Breast epithelium (tissue), 4 donors: ENCODE data around the gene TRIP6. TPM values are rescaled to one million over a fixed set of nuclear protein-coding genes. Genes with fewer than 3 reads are reported as not detected.

Experiments
- DNase-seq, 2 donors: peaks; one replicate each; pipeline ENCODE4 v3.0.0-alpha.2; 2019; ENCODE audit warnings: low spot score in 2 of 2
- H3K27ac ChIP-seq, 2 donors: fragments of 200-600 bp; sonication (generic) in 1 of 2; one replicate each; pipeline ENCODE4 v1.5.1; 2016 to 2019; ENCODE audit warnings: mild to moderate bottlenecking in 1 of 2
- H3K27me3 ChIP-seq, 2 donors: fragments of 200-600 bp; sonication (generic) in 1 of 2; one replicate each; pipeline versions ENCODE4 v1.5.1 to v1.6.0; 2017 to 2019; ENCODE audit warnings: control low read depth in 1 of 2, mild to moderate bottlenecking in 1 of 2
- H3K36me3 ChIP-seq: fragments of 200-600 bp; one replicate; pipeline ENCODE4 v1.5.1; 2019
- H3K4me1 ChIP-seq, 2 donors: fragments of 200-600 bp; sonication (generic); one replicate each; pipeline ENCODE4 v1.5.1; 2016 to 2019; ENCODE audit warnings: control low read depth in 1 of 2
- H3K4me3 ChIP-seq, 3 donors: fragments of 200-600 bp; sonication (generic); 1 replicate in 2 of 3; 2 replicates in 1 of 3; pipeline ENCODE4 v1.5.1; 2016 to 2019; ENCODE audit warnings: mild to moderate bottlenecking in 3 of 3, moderate library complexity in 2 of 3
- H3K9me3 ChIP-seq, 2 donors: fragments of 200-600 bp; sonication (generic) in 1 of 2; one replicate each; pipeline ENCODE4 v1.5.1; 2016 to 2019; ENCODE audit warnings: control low read depth in 1 of 2
- POLR2A ChIP-seq: fragments of 450-650 bp; IDR thresholded peaks from one replicate; pipeline ENCODE4 v1.6.1; 2016; ENCODE audit warnings: antibody characterized with exemption, mild to moderate bottlenecking, moderate library complexity
- POLR2AphosphoS5 ChIP-seq, 3 donors: sonication (generic); formaldehyde crosslinking; IDR thresholded peaks; one replicate each; pipeline ENCODE4 v1.6.1; 2017; ENCODE audit warnings: antibody characterized with exemption in 3 of 3
- intact Hi-C: fragments of 100-400 bp; cut with DNase I; formaldehyde crosslinking; loops from one replicate; pipeline ENCODE4 v1.15.1; 2023; ENCODE audit warnings: low total_unique reads
- total RNA-seq, 3 donors: library from RNA; depleted of rRNA; stranded (reverse); fragments of >200 nt; gene quantifications; one replicate each; pipeline ENCODE4 v1.1.0, GENCODE V29; 2016
- TF ChIP-seq, protein P1 (sequence below), 3 donors: fragments of 450-650 bp; IDR thresholded peaks; one replicate each; pipeline ENCODE4 v1.5.1; 2016 to 2017; ENCODE audit warnings: antibody characterized with exemption in 3 of 3, mild to moderate bottlenecking in 3 of 3, moderate library complexity in 3 of 3

Gene TRIP6
- total RNA-seq, 3 donors from 2014 or later: 45.3 to 62.8 (median 49.8) TPM

DNA sequence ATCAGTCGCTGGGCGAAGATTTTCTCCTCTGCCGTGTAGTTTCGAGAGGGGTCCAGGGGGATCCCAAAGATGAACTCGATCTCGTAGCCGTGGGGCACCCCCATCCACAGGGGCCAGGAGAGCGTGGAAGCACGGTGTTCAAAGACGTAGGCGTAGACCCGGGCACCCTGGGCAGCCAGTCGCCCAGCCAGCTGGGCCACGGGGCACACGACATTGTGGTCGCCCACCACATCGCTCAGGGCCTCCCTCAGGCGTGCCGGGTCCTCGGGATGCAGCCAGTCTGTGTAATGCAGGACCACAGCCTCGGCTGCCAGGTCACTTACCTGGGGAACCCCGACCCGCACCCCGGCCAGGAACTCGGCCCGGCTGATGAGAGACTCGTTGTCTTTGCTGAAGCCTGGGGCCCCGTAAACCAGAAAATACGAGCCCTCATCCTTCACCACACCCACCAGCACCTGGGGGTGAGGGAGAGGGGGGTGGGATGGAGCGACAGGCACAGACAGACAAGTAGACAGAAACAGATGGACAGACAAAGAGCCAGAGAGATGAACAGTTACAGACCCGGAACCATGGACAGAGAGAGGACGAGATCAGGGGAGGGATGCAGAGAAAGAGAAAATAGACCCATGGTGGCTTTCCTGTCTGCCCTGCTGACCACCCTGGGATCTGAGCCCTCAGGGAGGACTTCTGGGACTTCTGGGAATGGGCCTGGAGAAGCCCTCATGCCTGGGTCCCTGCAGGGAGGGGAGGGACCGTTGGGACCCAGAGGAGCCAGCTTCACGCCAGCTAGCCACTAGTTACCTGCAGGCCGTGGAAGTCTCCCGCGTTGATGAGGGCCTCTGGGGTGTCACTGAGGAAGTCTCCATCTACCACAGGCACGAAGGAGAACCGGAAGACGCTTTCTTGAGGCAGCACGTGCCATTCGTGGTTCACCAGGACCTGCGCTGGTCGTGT lies 25.5 kb downstream of the TRIP6 start:
- no peak for DNase-seq
- intact Hi-C loops: no loop called here
- peaks cover 0 to 10% of the 10 kb centered on the region in 2 donors for H3K4me1 ChIP-seq

DNA sequence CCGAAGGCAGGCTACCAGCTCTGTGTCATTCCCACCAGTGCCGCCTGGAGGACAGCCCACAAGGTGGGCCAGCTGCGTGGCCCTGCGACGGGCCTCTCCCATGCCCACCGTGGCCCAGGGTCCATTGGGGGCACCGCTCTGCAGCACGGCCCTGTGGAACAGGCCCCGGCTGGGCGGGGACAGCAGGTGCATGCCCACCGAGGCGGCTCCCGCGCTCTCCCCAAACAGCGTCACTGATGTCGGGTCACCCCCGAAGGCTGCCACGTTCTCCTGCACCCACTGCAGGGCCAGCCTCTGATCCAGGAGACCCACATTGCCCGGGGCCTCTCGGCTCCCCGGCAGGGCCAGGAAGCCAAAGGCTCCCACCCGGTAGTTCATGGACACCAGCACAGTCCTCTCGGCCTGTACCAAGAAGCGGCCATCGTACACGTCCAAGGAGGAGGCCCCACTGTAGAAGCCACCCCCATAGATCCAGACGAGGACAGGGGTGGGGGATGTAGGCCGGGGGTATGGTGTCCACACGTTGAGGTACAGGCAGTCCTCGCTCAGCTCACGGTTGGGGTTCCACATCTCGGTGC lies 26.2 kb downstream of the TRIP6 start:
- H3K4me3 ChIP-seq: no peak overlapping the region
- peaks cover 0 to 10% of the 10 kb centered on the region in 2 donors for H3K4me1 ChIP-seq
- no peak for DNase-seq
- intact Hi-C loops: no loop called here
- H3K27me3 ChIP-seq: peaks cover 4 to 28% of the 10 kb centered on the region in 2 donors
- no peaks in the 10 kb centered on the region for H3K9me3 ChIP-seq
- no peaks in the 10 kb centered on the region for H3K36me3 ChIP-seq
- no peak overlapping the region for H3K27ac ChIP-seq
- TF ChIP-seq, protein P1, sequence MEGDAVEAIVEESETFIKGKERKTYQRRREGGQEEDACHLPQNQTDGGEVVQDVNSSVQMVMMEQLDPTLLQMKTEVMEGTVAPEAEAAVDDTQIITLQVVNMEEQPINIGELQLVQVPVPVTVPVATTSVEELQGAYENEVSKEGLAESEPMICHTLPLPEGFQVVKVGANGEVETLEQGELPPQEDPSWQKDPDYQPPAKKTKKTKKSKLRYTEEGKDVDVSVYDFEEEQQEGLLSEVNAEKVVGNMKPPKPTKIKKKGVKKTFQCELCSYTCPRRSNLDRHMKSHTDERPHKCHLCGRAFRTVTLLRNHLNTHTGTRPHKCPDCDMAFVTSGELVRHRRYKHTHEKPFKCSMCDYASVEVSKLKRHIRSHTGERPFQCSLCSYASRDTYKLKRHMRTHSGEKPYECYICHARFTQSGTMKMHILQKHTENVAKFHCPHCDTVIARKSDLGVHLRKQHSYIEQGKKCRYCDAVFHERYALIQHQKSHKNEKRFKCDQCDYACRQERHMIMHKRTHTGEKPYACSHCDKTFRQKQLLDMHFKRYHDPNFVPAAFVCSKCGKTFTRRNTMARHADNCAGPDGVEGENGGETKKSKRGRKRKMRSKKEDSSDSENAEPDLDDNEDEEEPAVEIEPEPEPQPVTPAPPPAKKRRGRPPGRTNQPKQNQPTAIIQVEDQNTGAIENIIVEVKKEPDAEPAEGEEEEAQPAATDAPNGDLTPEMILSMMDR (IDR thresholded peaks at IDR 0.05): no peak
- TF ChIP-seq POLR2AphosphoS5 (IDR thresholded peaks at IDR 0.05) (no peak), POLR2A (no peak)

More for the DNA sequence above, 25.5 kb downstream of the TRIP6 start:
- no peak overlapping the region for H3K4me3 ChIP-seq
- H3K27me3 ChIP-seq: peaks cover 4 to 23% of the 10 kb centered on the region in 2 donors
- TF ChIP-seq, protein P1 (IDR thresholded peaks at IDR 0.05): no peak
- no peak for TF ChIP-seq POLR2A
- TF ChIP-seq POLR2AphosphoS5 (IDR thresholded peaks at IDR 0.05): no peak
- H3K9me3 ChIP-seq: no peaks in the 10 kb centered on the region
- no peaks in the 10 kb centered on the region for H3K36me3 ChIP-seq
- no peak overlapping the region for H3K27ac ChIP-seq

DNA sequence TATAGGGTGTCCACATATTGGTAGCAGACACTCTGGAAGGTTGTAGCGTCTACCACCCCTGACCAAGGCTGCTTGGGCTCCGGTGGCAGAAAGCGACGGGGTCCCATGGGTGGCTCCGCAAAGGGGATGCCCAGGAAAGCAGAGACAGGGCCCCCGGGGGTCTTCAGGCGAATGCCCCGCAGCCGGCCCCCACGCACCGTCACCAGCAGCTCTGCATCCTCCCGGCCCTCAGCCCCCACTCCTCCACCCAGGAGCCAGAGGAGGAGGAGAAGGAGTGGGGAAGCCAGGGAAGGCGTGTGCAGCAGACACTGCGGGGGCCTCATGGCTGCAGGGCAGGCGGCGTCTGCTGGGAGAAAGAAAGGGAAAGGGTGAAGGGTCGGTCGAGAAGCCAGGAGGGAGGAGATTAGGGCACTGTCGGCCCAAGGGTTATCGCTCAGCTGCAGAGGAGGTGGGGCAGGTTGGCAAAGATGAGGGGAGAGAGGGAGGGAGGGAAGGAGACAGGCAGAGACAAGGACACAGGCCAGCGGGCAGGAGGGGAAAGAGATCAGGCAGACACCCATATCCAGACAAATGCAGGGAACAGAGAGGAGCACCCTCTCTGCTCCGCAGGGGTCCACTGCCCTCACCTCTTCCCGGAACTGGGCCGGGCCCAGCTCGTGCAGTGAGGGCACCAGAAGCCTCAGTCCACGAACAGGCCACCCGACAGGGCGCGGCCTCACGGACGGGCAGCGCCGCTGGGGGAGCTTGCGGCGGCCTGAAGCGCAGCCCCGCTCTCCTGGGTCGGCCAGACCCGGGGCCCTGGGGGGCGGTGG lies 26.9 kb downstream of the TRIP6 start:
- H3K4me1 ChIP-seq: peaks cover 0 to 7% of the 10 kb centered on the region in 2 donors
- no peaks in the 10 kb centered on the region for H3K9me3 ChIP-seq
- H3K4me3 ChIP-seq: peak overlapping the region; percentile 35 to 67 (median 58)
- H3K27ac ChIP-seq: peak overlapping the region in 1 of 2 donors; percentile 0
- H3K27me3 ChIP-seq: peaks cover 4 to 30% of the 10 kb centered on the region in 2 donors
- no peaks in the 10 kb centered on the region for H3K36me3 ChIP-seq
- intact Hi-C loops: no loop called here
- DNase-seq: no peak
- TF ChIP-seq POLR2AphosphoS5 (IDR thresholded peaks at IDR 0.05) (no peak), POLR2A (no peak)
- TF ChIP-seq, protein P1 (IDR thresholded peaks at IDR 0.05): no peak

DNA sequence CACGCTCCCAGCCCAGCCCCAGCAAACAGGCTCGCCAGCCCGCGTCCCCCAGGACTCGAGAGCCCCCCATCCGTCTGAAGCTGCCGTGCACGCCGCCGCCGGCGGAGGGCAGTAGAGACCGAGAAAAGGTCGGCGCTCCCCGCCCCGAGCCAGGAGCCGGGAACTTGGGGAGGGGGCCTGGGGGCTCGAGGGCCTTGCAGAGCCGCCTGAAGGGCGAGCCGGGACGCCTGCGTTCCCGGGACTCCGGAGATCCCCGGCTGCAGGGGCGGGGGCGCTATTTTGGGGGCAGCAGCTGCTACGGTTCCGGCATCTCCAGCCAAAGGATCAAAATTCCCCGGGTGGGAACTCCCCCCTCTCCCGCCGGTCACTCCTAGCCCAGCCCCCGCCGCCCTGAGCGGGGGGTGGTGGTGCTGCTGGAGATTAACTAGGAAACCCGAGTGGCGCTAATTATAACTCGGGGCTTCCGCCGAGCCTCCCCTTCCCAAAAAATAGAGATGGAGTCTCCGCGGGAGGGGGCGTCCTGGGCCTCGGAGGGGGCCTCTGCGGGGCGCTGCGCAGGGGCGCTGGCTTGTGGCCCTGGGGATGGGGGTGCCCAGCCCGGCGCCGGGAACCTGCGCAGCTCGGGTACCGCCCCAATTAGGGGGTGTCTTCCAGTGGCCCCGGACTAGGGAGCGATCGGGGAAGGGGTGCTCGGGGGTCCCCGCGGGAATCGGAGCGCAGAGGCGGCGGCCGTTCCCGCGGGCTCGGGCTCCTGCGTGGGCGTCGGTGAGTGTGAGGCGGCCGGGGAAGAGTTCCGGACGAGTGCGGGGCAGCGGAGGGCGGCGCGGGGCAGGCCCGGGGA lies 27.9 kb downstream of the TRIP6 start:
- Histone ChIP-seq H3K9me3 (no peaks in the 10 kb centered on the region), H3K4me1 (peaks cover 0 to 6% of the 10 kb centered on the region in 2 donors), H3K27me3 (peaks cover 4 to 39% of the 10 kb centered on the region in 2 donors), H3K4me3 (peak overlapping the region; percentile 35 to 67 (median 58)), H3K36me3 (no peaks in the 10 kb centered on the region), H3K27ac (peak overlapping the region; percentile 0 to 29)
- DNase-seq: no peak
- intact Hi-C loops: loop anchor here (5.0 kb wide), 1 partner anchor 162 kb away; no protein-coding TSS in a partner anchor
- TF ChIP-seq, protein P1 (IDR thresholded peaks at IDR 0.05): peak; percentile 62 to 82 (median 70)
- TF ChIP-seq POLR2A (no peak), POLR2AphosphoS5 (IDR thresholded peaks at IDR 0.05) (no peak)
